H1 (cell line): ENCODE data around the gene OVCA2. TPM values are rescaled to one million over a fixed set of nuclear protein-coding genes. Genes with fewer than 3 reads are reported as not detected.

Experiments
- CTCF ChIA-PET: fragments of 300-600 bp; sonication (Branson Sonifier 250); formaldehyde crosslinking; loops from one replicate; lab custom pipeline; 2021; ENCODE audit not compliant: partially characterized antibody; lab: Charles Lee
- POLR2A ChIA-PET: fragments of 300-600 bp; sonication (Branson Sonifier 250); formaldehyde crosslinking; loops from one replicate; lab custom pipeline; 2021; ENCODE audit warnings: inconsistent platforms; ENCODE audit not compliant: partially characterized antibody; lab: Charles Lee
- DNase-seq, 2 experiments: peaks; one replicate each; pipeline versions ENCODE4 v3.0.0 to v3.0.0-alpha.2; 2010 to 2022; ENCODE audit warnings: low spot score in 2 of 2, low read depth in 1 of 2, mixed read lengths in 1 of 2
- FAIRE-seq: peaks from 2 replicates; lab custom pipeline; 2011; peaks lifted over from hg19 to GRCh38; lab: Jason Lieb, UNC
- H2AFZ ChIP-seq: 2 replicates; pipeline ENCODE4 v1.8.1; 2012; ENCODE audit warnings: low read length, inconsistent platforms
- H2AK5ac ChIP-seq: 2 replicates; pipeline ENCODE4 v1.6.1; 2013; ENCODE audit warnings: low read depth, low read length
- H2BK120ac ChIP-seq: replicated peaks from 2 replicates; pipeline ENCODE3; 2013; ENCODE audit warnings: low read depth, low read length, inconsistent platforms
- H2BK12ac ChIP-seq: 2 replicates; pipeline ENCODE4 v1.6.1; 2013; ENCODE audit warnings: low read depth, low read length
- H2BK15ac ChIP-seq: 2 replicates; pipeline ENCODE4 v1.6.1; 2013; ENCODE audit warnings: low read length
- H2BK20ac ChIP-seq: 2 replicates; pipeline ENCODE4 v1.6.1; 2013; ENCODE audit warnings: low read length
- H2BK5ac ChIP-seq: 2 replicates; pipeline ENCODE4 v1.6.1; 2013; ENCODE audit warnings: low read depth, low read length
- H3K14ac ChIP-seq: 2 replicates; pipeline ENCODE4 v1.6.1; 2013; ENCODE audit warnings: inconsistent platforms; ENCODE audit not compliant: insufficient read length
- H3K18ac ChIP-seq: 2 replicates; pipeline ENCODE4 v1.6.1; 2013; ENCODE audit warnings: low read length; ENCODE audit errors: extremely low read depth
- H3K23ac ChIP-seq: 2 replicates; pipeline ENCODE4 v1.6.1; 2013; ENCODE audit warnings: inconsistent platforms; ENCODE audit not compliant: insufficient read length
- H3K23me2 ChIP-seq: 2 replicates; pipeline ENCODE4 v1.6.1; 2013; ENCODE audit warnings: low read depth, low read length
- H3K27ac ChIP-seq: 2 replicates; pipeline ENCODE4 v1.6.1; 2011; ENCODE audit warnings: low read depth, low read length, inconsistent platforms
- H3K27me3 ChIP-seq, 4 experiments: replicated peaks in 1 of 4; 1 replicate in 1 of 4; 2 replicates in 3 of 4; pipeline versions ENCODE4 v1.6.1 to v1.8.1; 2011 to 2013; ENCODE audit warnings: low read length in 3 of 4, mild to moderate bottlenecking in 3 of 4, inconsistent platforms in 2 of 4, mixed read lengths in 2 of 4, moderate library complexity in 1 of 4; ENCODE audit not compliant: control insufficient read depth in 3 of 4, insufficient read depth in 3 of 4; ENCODE audit errors: extremely low read depth in 1 of 4
- H3K36me3 ChIP-seq, 4 experiments: 2 replicates each; pipeline versions ENCODE4 v1.6.1 to v1.8.1; 2011 to 2013; ENCODE audit warnings: mild to moderate bottlenecking in 4 of 4, low read length in 3 of 4, moderate library complexity in 2 of 4, control low read depth in 1 of 4, inconsistent platforms in 1 of 4; ENCODE audit not compliant: insufficient read depth in 4 of 4, control insufficient read depth in 2 of 4
- H3K4ac ChIP-seq: replicated peaks from 2 replicates; pipeline ENCODE3; 2013; ENCODE audit warnings: low read length, low read depth, mixed read lengths, inconsistent platforms; ENCODE audit not compliant: insufficient read length
- H3K4me1 ChIP-seq, 4 experiments: replicated peaks in 1 of 4; 1 replicate in 1 of 4; 2 replicates in 3 of 4; pipeline versions ENCODE4 v1.6.1 to v1.8.1; 2011 to 2013; ENCODE audit warnings: low read length in 3 of 4, inconsistent platforms in 2 of 4, mixed read lengths in 1 of 4; ENCODE audit not compliant: insufficient read depth in 4 of 4, control insufficient read depth in 3 of 4
- H3K4me2 ChIP-seq, 2 experiments: 2 replicates each; pipeline versions ENCODE4 v1.6.1 to v1.8.1; 2011 to 2013; ENCODE audit warnings: low read depth in 2 of 2, low read length in 2 of 2, control low read depth in 1 of 2, inconsistent platforms in 1 of 2, mild to moderate bottlenecking in 1 of 2; ENCODE audit not compliant: insufficient read depth in 1 of 2
- H3K4me3 ChIP-seq, 4 experiments: fragments of 200-600, 300-600 bp in 1 of 4; sonication (generic), shearing (Covaris generic), sonication (Bioruptor Twin) in 1 of 4; 2 replicates each; pipeline versions ENCODE4 v1.5.1 to v1.8.1; 2011 to 2016; ENCODE audit warnings: low read length in 4 of 4, low read depth in 3 of 4, control low read depth in 2 of 4, inconsistent platforms in 2 of 4, mild to moderate bottlenecking in 2 of 4, mixed read lengths in 1 of 4, moderate library complexity in 1 of 4; ENCODE audit not compliant: insufficient read depth in 2 of 4; ENCODE audit errors: extremely low read depth in 1 of 4
- H3K56ac ChIP-seq: replicated peaks from 2 replicates; pipeline ENCODE3; 2013; ENCODE audit warnings: low read depth, mild to moderate bottlenecking, mixed read lengths, low read length, inconsistent platforms; ENCODE audit not compliant: insufficient read length
- H3K79me1 ChIP-seq: 2 replicates; pipeline ENCODE4 v1.6.1; 2013; ENCODE audit warnings: low read depth, low read length, control low read depth
- H3K79me2 ChIP-seq, 2 experiments: 2 replicates each; pipeline versions ENCODE4 v1.6.1 to v1.8.1; 2012 to 2013; ENCODE audit warnings: low read length in 2 of 2, mild to moderate bottlenecking in 2 of 2, inconsistent platforms in 1 of 2; ENCODE audit not compliant: insufficient read depth in 2 of 2, control insufficient read depth in 1 of 2
- H3K9ac ChIP-seq, 4 experiments: replicated peaks in 1 of 4; 1 replicate in 1 of 4; 2 replicates in 3 of 4; pipeline versions ENCODE4 v1.6.1 to v1.8.1; 2011 to 2013; ENCODE audit warnings: low read depth in 3 of 4, low read length in 3 of 4, control low read depth in 2 of 4, mild to moderate bottlenecking in 2 of 4, moderate library complexity in 2 of 4, inconsistent platforms in 1 of 4; ENCODE audit errors: extremely low read depth in 1 of 4
- H3K9me3 ChIP-seq, 2 experiments: 2 replicates each; pipeline versions ENCODE4 v1.6.1 to v1.8.1; 2012 to 2013; ENCODE audit warnings: mild to moderate bottlenecking in 2 of 2, moderate library complexity in 2 of 2, control low read depth in 1 of 2, inconsistent platforms in 1 of 2, low read depth in 1 of 2, low read length in 1 of 2, mixed read lengths in 1 of 2; ENCODE audit not compliant: insufficient read depth in 2 of 2
- H4K20me1 ChIP-seq, 2 experiments: replicated peaks in 1 of 2; 2 replicates each; pipeline versions ENCODE3 to v1.8.1; 2011 to 2013; ENCODE audit warnings: inconsistent platforms in 2 of 2, low read length in 2 of 2, mild to moderate bottlenecking in 1 of 2; ENCODE audit not compliant: insufficient read depth in 2 of 2, control insufficient read depth in 1 of 2
- H4K5ac ChIP-seq: 2 replicates; pipeline ENCODE4 v1.6.1; 2013; ENCODE audit warnings: low read length, low read depth, mixed read lengths, inconsistent platforms; ENCODE audit not compliant: insufficient read length
- H4K8ac ChIP-seq: 2 replicates; pipeline ENCODE4 v1.8.0; 2013; ENCODE audit warnings: mild to moderate bottlenecking, moderate library complexity, low read length, inconsistent platforms; ENCODE audit not compliant: insufficient read depth; ENCODE audit errors: extremely low read depth
- H4K91ac ChIP-seq: replicated peaks from 2 replicates; pipeline ENCODE3; 2013; ENCODE audit warnings: low read length, mixed read lengths, inconsistent platforms; ENCODE audit not compliant: insufficient read length
- ATF2 ChIP-seq: IDR thresholded peaks from 2 replicates; pipeline ENCODE4 v1.6.1; 2012; ENCODE audit warnings: low read length, inconsistent platforms
- ATF3 ChIP-seq: IDR thresholded peaks from 2 replicates; pipeline ENCODE4 v1.6.1; 2011; ENCODE audit warnings: low read depth, mild to moderate bottlenecking, low read length; ENCODE audit not compliant: insufficient read depth
- BRCA1 ChIP-seq: IDR thresholded peaks from 2 replicates; pipeline ENCODE4 v1.6.1; 2012; ENCODE audit warnings: low read depth, low read length, improper control_type of control experiment
- CBX5 ChIP-seq: fragments of 300-800, 300-1000 bp; sonication (generic); IDR thresholded peaks from 2 replicates; pipeline ENCODE4 v1.7.1; 2016; ENCODE audit warnings: antibody characterized with exemption, low read length, low read depth
- EGR1 ChIP-seq: IDR thresholded peaks from 2 replicates; pipeline ENCODE4 v1.6.1; 2011; ENCODE audit warnings: low read depth, low read length, borderline replicate concordance
- JUND ChIP-seq: IDR thresholded peaks from 2 replicates; pipeline ENCODE4 v1.6.1; 2011; ENCODE audit warnings: mild to moderate bottlenecking, improper control_type of control experiment, low read length
- KDM4A ChIP-seq: IDR thresholded peaks from one replicate; pipeline ENCODE4 v1.7.1; 2012; ENCODE audit warnings: low read depth, mild to moderate bottlenecking, moderate library complexity, low read length, inconsistent platforms; ENCODE audit not compliant: severe bottlenecking
- PHF8 ChIP-seq: fragments of 200-600 bp; sonication (generic); conservative IDR thresholded peaks from 2 replicates; pipeline ENCODE4 v1.7.1; 2012; ENCODE audit warnings: low read depth, mild to moderate bottlenecking, inconsistent platforms, low read length, moderate library complexity
- POLR2A ChIP-seq, 2 experiments: IDR thresholded peaks; 1 replicate in 1 of 2; 2 replicates in 1 of 2; pipeline ENCODE4 v1.6.1; 2011; ENCODE audit warnings: low read depth in 2 of 2, low read length in 2 of 2, mild to moderate bottlenecking in 2 of 2; ENCODE audit errors: control extremely low read depth in 1 of 2
- SIX5 ChIP-seq: IDR thresholded peaks from 2 replicates; pipeline ENCODE4 v1.6.1; 2011; ENCODE audit warnings: mild to moderate bottlenecking, low read depth, low read length
- TAF1 ChIP-seq: IDR thresholded peaks from 2 replicates; pipeline ENCODE4 v1.6.1; 2011; ENCODE audit warnings: mild to moderate bottlenecking, low read depth, low read length
- WGBS, 2 experiments: shearing (Covaris generic) in 1 of 2; methylation state at CpG; one replicate each; pipeline versions ENCODE4 v1.1.6 to v1.1.7; 2013 to 2015; ENCODE audit warnings: low lambda C conversion rate in 2 of 2, mixed read lengths in 2 of 2, inconsistent platforms in 1 of 2, low coverage in 1 of 2, missing lambda C conversion rate in 1 of 2; ENCODE audit not compliant: insufficient replicate concordance in 2 of 2, insufficient coverage in 1 of 2, insufficient read length in 1 of 2; ENCODE audit errors: extremely low coverage in 1 of 2, missing lambda C conversion rate in 1 of 2; 5-methylcytosine and 5-hydroxymethylcytosine counted together
- polyA plus RNA-seq, 7 experiments: library from polyadenylated mRNA; depleted of rRNA in 3 of 7; stranded (reverse) in 5 of 7; unstranded in 2 of 7; fragments of >200 nt in 5 of 7; fragments of 200-250 nt in 2 of 7; gene quantifications; 1 replicate in 5 of 7; 2 replicates in 1 of 7; 4 replicates in 1 of 7; pipeline versions ENCODE4 v1.2.1 to v1.2.3, GENCODE V29; 2011 to 2013; ENCODE audit warnings: missing spikeins in 2 of 7, mixed read lengths in 2 of 7
- total RNA-seq: library from RNA; stranded (reverse); fragmentation: NEBNext Ultra II Directional; extraction: Animal tissue kit (Norgen Biotek cat#: 25700); gene quantifications from 2 replicates; pipeline ENCODE4 v1.2.1, GENCODE V29; 2021

The OVCA2 gene
- total and polyA plus RNA-seq, 2 of the 8 experiments (the other 6 are each of a cell fraction or from before 2014, with no cell fraction given) = 15.3 to 37.0 TPM

DNA sequence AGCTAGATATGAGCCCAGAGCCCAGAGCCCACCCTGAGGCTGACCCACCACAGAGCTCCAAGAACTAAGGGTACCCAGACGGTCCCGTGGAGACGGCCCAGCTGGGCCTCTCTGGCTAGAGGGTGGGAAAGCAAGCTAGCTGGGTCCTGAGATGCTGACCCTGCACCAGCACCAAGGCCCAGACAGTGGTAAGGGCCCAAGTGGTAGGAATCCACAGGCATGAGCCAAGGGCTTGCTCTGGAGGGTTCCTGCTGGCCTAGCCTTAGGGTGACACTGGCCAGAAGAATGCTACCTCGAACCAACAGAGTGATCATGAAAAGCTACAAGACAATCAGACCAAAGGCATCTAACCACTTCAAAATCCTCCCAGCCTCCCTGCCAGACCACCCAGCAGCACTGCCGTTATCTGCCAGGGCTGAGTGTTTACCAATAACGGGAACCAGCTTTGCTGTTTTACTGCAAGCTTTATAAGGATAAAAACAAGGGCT lies 26.3 kb downstream of the OVCA2 start:
- no peak overlapping the region for H3K14ac ChIP-seq
- H3K4ac ChIP-seq = no peak overlapping the region
- no peak overlapping the region for H3K4me3 ChIP-seq
- ChIA-PET POLR2A (interaction anchor here (1.4 to 1.9 kb wide), 2 partner anchors 9 to 177 kb away, joined by 4 read pairs; no protein-coding TSS in a partner anchor), CTCF (interaction anchor here (1.0 to 11.7 kb wide), 14 partner anchors 11 to 220 kb away, joined by 3 to 122 read pairs (median 4); partner anchors contain the start of gene HIC1)
- no peaks in the 10 kb centered on the region for H3K9me3 ChIP-seq
- H2BK15ac ChIP-seq = no peak overlapping the region
- H2BK120ac ChIP-seq = no peak overlapping the region
- no peaks in the 10 kb centered on the region for H3K23me2 ChIP-seq
- DNase-seq (no peak), FAIRE-seq (no peak)
- H4K5ac ChIP-seq = no peak overlapping the region
- no peak overlapping the region for H3K56ac ChIP-seq
- H4K20me1 ChIP-seq = peaks cover 5 to 9% of the 10 kb centered on the region in 2 experiments
- no peak overlapping the region for H2BK5ac ChIP-seq
- H2AK5ac ChIP-seq = no peak overlapping the region
- H3K9ac ChIP-seq = no peak overlapping the region
- H3K4me2 ChIP-seq = no peak overlapping the region
- H3K23ac ChIP-seq = no peak overlapping the region
- WGBS, 2 experiments = 87% methylated on average over 3 of the region's 6 CpGs; no CpG with 5 or more reads in 1 of the 2 experiments
- H4K91ac ChIP-seq = no peak overlapping the region
- H4K8ac ChIP-seq = peak overlapping the region; percentile 71
- H3K79me1 ChIP-seq = no peaks in the 10 kb centered on the region
- H3K18ac ChIP-seq = no peak overlapping the region
- no peak overlapping the region for H2BK20ac ChIP-seq
- no peak overlapping the region for H3K27ac ChIP-seq
- H2AFZ ChIP-seq = no peak overlapping the region
- no peaks in the 10 kb centered on the region for H3K79me2 ChIP-seq
- H3K36me3 ChIP-seq = peaks cover 0 to 4% (median 0%) of the 10 kb centered on the region in 4 experiments; a peak in 1 of 8 replicates
- peaks cover 0 to 14% (median 7%) of the 10 kb centered on the region in 4 experiments; a peak in 6 of 7 replicates for H3K4me1 ChIP-seq
- no peaks in the 10 kb centered on the region for H3K27me3 ChIP-seq
- no peak overlapping the region for H2BK12ac ChIP-seq
- TF ChIP-seq PHF8 (no peak), ATF3 (no peak), CBX5 (no peak), POLR2A (IDR thresholded peaks at IDR 0.05; ENCODE audit: control extremely low read depth in 1 of 2, low read depth in 2 of 2, low read length in 2 of 2) (no peak), TAF1 (no peak), ATF2 (no peak), JUND (no peak), KDM4A (no peak), SIX5 (no peak), EGR1 (no peak), BRCA1 (no peak)
